Measurements from ENCODE around the gene GINS1. TPM values are rescaled to one million over a fixed set of nuclear protein-coding genes. Genes with fewer than 3 reads are reported as not detected.

The GINS1 gene
- total and polyA plus RNA-seq, 2 of the 13 experiments (the other 11 are each of a cell fraction or from before 2014, with no cell fraction given): 14.6 to 59.9 TPM

DNA sequence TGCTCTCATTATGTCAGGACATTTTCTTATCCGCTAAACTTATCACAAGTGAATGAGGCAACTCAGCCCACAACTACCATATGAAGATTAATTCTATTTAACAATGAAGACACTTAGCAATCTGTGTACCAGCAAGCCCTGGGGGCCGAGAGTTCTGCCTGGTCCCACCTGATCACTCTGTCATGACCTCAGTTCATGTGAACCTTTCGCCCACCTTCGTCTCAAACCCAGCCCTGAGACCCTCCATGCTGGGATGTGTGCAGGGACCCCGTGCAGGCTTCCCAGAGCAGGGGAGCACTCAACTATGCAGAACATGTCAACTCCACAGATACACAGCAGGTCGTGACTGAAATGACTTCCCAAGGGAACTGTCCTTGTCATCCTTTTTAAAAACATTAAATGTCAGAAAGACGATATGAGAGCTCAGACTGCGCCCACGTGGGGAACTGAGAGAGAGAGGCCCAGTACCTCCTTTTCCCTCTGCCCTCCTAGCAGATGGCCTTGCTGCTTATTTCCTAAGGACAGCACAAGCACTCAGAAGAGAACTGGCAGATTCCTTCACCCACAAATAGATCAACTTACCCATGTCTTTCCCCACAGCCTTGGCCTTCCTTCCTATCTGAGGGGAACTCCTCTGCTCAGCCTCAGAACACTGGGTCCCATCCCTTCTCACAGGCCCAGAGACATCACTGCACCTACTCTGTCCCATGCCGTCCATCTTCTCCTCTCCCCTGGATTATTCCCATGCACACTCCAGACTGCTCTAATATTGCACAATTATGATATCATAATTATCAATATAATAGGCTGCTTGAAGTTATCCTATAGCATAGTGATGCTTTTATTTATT, 28.4 kb upstream of the GINS1 start (continued):
- TF ChIP-seq, protein P1, sequence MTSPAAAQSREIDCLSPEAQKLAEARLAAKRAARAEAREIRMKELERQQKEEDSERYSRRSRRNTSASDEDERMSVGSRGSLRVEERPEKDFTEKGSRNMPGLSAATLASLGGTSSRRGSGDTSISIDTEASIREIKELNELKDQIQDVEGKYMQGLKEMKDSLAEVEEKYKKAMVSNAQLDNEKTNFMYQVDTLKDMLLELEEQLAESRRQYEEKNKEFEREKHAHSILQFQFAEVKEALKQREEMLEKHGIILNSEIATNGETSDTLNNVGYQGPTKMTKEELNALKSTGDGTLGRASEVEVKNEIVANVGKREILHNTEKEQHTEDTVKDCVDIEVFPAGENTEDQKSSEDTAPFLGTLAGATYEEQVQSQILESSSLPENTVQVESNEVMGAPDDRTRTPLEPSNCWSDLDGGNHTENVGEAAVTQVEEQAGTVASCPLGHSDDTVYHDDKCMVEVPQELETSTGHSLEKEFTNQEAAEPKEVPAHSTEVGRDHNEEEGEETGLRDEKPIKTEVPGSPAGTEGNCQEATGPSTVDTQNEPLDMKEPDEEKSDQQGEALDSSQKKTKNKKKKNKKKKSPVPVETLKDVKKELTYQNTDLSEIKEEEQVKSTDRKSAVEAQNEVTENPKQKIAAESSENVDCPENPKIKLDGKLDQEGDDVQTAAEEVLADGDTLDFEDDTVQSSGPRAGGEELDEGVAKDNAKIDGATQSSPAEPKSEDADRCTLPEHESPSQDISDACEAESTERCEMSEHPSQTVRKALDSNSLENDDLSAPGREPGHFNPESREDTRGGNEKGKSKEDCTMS (CRISPR knock-in tag; conservative IDR thresholded peaks at IDR 0.05): no peak
- TF ChIP-seq, protein P2, sequence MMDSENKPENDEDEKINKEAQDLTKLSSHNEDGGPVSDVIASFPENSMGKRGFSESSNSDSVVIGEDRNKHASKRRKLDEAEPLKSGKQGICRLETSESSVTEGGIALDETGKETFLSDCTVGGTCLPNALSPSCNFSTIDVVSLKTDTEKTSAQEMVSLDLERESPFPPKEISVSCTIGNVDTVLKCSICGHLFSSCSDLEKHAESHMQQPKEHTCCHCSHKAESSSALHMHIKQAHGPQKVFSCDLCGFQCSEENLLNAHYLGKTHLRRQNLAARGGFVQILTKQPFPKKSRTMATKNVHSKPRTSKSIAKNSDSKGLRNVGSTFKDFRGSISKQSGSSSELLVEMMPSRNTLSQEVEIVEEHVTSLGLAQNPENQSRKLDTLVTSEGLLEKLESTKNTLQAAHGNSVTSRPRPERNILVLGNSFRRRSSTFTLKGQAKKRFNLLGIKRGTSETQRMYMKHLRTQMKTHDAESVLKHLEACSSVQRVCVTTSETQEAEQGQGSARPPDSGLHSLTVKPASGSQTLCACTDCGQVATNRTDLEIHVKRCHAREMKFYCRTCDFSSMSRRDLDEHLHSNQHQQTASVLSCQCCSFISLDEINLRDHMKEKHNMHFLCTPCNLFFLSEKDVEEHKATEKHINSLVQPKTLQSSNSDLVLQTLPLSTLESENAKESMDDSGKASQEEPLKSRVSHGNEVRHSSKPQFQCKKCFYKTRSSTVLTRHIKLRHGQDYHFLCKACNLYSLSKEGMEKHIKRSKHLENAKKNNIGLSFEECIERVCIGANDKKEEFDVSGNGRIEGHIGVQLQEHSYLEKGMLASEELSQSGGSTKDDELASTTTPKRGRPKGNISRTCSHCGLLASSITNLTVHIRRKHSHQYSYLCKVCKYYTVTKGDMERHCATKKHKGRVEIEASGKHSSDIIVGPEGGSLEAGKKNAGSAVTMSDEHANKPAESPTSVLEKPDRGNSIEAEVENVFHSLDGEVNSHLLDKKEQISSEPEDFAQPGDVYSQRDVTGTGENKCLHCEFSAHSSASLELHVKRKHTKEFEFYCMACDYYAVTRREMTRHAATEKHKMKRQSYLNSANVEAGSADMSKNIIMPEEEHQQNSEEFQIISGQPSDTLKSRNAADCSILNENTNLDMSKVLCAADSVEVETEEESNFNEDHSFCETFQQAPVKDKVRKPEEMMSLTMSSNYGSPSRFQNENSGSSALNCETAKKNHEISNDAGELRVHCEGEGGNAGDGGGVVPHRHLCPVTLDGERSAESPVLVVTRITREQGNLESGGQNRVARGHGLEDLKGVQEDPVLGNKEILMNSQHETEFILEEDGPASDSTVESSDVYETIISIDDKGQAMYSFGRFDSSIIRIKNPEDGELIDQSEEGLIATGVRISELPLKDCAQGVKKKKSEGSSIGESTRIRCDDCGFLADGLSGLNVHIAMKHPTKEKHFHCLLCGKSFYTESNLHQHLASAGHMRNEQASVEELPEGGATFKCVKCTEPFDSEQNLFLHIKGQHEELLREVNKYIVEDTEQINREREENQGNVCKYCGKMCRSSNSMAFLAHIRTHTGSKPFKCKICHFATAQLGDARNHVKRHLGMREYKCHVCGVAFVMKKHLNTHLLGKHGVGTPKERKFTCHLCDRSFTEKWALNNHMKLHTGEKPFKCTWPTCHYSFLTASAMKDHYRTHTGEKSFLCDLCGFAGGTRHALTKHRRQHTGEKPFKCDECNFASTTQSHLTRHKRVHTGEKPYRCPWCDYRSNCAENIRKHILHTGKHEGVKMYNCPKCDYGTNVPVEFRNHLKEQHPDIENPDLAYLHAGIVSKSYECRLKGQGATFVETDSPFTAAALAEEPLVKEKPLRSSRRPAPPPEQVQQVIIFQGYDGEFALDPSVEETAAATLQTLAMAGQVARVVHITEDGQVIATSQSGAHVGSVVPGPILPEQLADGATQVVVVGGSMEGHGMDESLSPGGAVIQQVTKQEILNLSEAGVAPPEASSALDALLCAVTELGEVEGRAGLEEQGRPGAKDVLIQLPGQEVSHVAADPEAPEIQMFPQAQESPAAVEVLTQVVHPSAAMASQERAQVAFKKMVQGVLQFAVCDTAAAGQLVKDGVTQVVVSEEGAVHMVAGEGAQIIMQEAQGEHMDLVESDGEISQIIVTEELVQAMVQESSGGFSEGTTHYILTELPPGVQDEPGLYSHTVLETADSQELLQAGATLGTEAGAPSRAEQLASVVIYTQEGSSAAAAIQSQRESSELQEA (CRISPR knock-in tag; IDR thresholded peaks at IDR 0.05; ENCODE audit: not compliant biosample characterization): peak; percentile 70
- TF ChIP-seq, protein P3, sequence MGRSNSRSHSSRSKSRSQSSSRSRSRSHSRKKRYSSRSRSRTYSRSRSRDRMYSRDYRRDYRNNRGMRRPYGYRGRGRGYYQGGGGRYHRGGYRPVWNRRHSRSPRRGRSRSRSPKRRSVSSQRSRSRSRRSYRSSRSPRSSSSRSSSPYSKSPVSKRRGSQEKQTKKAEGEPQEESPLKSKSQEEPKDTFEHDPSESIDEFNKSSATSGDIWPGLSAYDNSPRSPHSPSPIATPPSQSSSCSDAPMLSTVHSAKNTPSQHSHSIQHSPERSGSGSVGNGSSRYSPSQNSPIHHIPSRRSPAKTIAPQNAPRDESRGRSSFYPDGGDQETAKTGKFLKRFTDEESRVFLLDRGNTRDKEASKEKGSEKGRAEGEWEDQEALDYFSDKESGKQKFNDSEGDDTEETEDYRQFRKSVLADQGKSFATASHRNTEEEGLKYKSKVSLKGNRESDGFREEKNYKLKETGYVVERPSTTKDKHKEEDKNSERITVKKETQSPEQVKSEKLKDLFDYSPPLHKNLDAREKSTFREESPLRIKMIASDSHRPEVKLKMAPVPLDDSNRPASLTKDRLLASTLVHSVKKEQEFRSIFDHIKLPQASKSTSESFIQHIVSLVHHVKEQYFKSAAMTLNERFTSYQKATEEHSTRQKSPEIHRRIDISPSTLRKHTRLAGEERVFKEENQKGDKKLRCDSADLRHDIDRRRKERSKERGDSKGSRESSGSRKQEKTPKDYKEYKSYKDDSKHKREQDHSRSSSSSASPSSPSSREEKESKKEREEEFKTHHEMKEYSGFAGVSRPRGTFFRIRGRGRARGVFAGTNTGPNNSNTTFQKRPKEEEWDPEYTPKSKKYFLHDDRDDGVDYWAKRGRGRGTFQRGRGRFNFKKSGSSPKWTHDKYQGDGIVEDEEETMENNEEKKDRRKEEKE (IDR thresholded peaks at IDR 0.05): no peak
- TF ChIP-seq PCBP2 (optimal IDR thresholded peaks at IDR 0.05; ENCODE audit: low read depth, low read length, poor library complexity, severe bottlenecking) (no peak), ZNF430 (CRISPR knock-in tag; IDR thresholded peaks at IDR 0.05) (no peak), SMYD3 (CRISPR knock-in tag; IDR thresholded peaks at IDR 0.05) (no peak)
- TF ChIP-seq, protein P4, sequence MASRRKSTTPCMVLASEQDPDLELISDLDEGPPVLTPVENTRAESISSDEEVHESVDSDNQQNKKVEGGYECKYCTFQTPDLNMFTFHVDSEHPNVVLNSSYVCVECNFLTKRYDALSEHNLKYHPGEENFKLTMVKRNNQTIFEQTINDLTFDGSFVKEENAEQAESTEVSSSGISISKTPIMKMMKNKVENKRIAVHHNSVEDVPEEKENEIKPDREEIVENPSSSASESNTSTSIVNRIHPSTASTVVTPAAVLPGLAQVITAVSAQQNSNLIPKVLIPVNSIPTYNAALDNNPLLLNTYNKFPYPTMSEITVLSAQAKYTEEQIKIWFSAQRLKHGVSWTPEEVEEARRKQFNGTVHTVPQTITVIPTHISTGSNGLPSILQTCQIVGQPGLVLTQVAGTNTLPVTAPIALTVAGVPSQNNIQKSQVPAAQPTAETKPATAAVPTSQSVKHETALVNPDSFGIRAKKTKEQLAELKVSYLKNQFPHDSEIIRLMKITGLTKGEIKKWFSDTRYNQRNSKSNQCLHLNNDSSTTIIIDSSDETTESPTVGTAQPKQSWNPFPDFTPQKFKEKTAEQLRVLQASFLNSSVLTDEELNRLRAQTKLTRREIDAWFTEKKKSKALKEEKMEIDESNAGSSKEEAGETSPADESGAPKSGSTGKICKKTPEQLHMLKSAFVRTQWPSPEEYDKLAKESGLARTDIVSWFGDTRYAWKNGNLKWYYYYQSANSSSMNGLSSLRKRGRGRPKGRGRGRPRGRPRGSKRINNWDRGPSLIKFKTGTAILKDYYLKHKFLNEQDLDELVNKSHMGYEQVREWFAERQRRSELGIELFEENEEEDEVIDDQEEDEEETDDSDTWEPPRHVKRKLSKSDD (CRISPR knock-in tag; IDR thresholded peaks at IDR 0.05; ENCODE audit: low read depth): 0 out of 2 replicates have a peak, but pooled peaks have one; percentile 17

All from HepG2 (cell line).